GM12873 (cell line): ENCODE results near the gene PALS2.

Source experiments
- TF ChIP-seq, protein P1 (sequence below): IDR thresholded peaks from 2 replicates; pipeline ENCODE4 v1.5.1; 2012; ENCODE audit warnings: low read depth, mild to moderate bottlenecking, moderate library complexity, low read length, control low read depth; ENCODE audit not compliant: insufficient read depth; ENCODE audit errors: missing control alignments

Gene PALS2

GRCh38 chr7:24572997-24573553 is at the start of gene PALS2:
TSS of gene PALS2 (plus strand) at chr7:24573452. CDS start at chr7:24623668, 50,216 bp downstream.
- TF ChIP-seq, protein P1, sequence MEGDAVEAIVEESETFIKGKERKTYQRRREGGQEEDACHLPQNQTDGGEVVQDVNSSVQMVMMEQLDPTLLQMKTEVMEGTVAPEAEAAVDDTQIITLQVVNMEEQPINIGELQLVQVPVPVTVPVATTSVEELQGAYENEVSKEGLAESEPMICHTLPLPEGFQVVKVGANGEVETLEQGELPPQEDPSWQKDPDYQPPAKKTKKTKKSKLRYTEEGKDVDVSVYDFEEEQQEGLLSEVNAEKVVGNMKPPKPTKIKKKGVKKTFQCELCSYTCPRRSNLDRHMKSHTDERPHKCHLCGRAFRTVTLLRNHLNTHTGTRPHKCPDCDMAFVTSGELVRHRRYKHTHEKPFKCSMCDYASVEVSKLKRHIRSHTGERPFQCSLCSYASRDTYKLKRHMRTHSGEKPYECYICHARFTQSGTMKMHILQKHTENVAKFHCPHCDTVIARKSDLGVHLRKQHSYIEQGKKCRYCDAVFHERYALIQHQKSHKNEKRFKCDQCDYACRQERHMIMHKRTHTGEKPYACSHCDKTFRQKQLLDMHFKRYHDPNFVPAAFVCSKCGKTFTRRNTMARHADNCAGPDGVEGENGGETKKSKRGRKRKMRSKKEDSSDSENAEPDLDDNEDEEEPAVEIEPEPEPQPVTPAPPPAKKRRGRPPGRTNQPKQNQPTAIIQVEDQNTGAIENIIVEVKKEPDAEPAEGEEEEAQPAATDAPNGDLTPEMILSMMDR: no peak

DNA sequence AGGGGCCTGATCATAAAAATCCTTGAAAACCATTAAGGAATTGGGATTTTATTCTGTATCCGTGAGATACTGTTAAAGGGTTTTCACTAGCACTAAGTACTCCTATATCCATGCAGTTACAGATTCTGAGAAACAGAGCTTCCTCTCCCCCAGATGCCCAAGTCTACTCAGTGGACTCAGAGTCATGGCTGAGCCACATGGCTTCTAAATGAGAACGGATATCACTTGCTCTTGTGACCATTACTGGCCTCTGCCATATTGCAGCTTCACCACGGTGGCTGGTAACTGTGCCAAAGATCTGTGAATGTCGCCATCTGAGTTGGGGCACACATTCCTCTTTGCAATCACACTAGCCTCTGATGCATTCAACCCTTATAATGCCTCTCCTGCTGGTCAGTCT is 42.0 kb upstream of the PALS2 start:
- TF ChIP-seq, protein P1: no peak

- TF ChIP-seq, protein P1: no peak
Measured at GRCh38 chr7:24536682-24537081, 36.6 kb upstream of the PALS2 start.

DNA sequence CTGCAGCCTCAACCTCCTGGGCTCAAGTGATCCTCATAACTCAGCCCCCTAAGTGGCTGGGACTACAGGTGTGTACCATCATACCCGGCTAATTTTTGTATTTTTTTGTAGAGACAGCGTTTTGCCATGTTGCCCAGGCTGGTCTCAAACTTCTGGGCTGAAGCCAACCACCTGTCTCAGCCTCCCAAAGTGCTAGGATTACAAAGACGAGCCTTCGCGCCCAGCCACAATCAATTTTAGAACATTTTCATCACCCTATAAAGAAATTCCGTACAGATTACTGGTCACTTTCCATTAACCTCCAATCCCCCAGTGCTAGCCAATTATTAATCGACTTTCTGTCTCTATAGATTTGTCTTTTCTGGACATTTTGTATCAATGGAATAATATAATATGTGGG is 32.3 kb upstream of the PALS2 start:
- TF ChIP-seq, protein P1: no peak

- TF ChIP-seq, protein P1: no peak
Measured at GRCh38 chr7:24545215-24545614, 28.0 kb upstream of the PALS2 start.

DNA sequence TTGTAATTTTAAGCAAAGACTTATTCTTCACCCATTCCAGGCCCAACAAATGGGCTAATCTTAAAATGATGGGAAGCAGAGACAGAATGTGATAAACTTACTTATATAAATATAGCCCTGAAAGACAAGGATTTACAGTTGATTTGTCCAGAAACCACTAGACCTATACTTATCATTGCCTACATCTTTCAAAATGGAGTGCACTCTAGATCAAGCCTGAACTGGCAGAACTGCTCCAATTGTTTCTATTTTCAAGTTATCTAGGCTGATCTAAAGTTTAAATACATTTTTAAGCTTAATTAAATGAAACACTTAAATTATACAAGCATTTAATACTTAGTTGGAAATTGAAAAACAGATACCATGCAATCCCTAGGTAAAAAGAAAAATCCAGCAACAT is 24.9 kb upstream of the PALS2 start:
- TF ChIP-seq, protein P1: no peak

GRCh38 chr7:24549991-24550390 is 23.3 kb upstream of the PALS2 start:
- TF ChIP-seq, protein P1: no peak
